Neural cell (in vitro differentiated cells): ENCODE measurements around the gene TXNDC15. TPM values are rescaled to one million over a fixed set of nuclear protein-coding genes. Genes with fewer than 3 reads are reported as not detected.

Experiments used
- H2AFZ ChIP-seq: fragments of 200-600, 300-800 bp; sonication (generic), shearing (Covaris generic); 2 replicates; pipeline ENCODE4 v1.6.0; 2014; ENCODE audit warnings: low read depth, mild to moderate bottlenecking, antibody characterized with exemption, low read length, moderate library complexity
- H3F3A ChIP-seq: fragments of 200-600 bp; shearing (Covaris generic); 2 replicates; pipeline ENCODE4 v1.6.1; 2016; ENCODE audit warnings: mild to moderate bottlenecking, moderate library complexity, mixed read lengths, antibody characterized with exemption, low read length; ENCODE audit not compliant: insufficient read depth, poor library complexity, severe bottlenecking
- H3K27ac ChIP-seq: fragments of 200-600, 300-800 bp; sonication (generic), shearing (Covaris generic); 2 replicates; pipeline ENCODE4 v1.5.1; 2014; ENCODE audit warnings: mild to moderate bottlenecking, low read length, moderate library complexity
- H3K27me3 ChIP-seq: fragments of 300-800, 200-600 bp; sonication (generic), shearing (Covaris generic); 2 replicates; pipeline ENCODE4 v1.6.0; 2014; ENCODE audit warnings: mild to moderate bottlenecking, low read depth, low read length, moderate library complexity; ENCODE audit not compliant: insufficient read depth
- H3K36me3 ChIP-seq: fragments of 300-800, 200-600 bp; sonication (generic), shearing (Covaris generic); 2 replicates; pipeline ENCODE4 v1.5.1; 2014; ENCODE audit warnings: mild to moderate bottlenecking, antibody characterized with exemption, low read length, moderate library complexity; ENCODE audit not compliant: insufficient read depth
- H3K4me2 ChIP-seq: fragments of 300-800, 200-600 bp; sonication (generic), shearing (Covaris generic); 2 replicates; pipeline ENCODE4 v1.6.0; 2014; ENCODE audit warnings: mild to moderate bottlenecking, low read length
- H3K4me3 ChIP-seq: fragments of 300-800, 200-600 bp; sonication (generic), shearing (Covaris generic); 2 replicates; pipeline ENCODE4 v1.5.1; 2014; ENCODE audit warnings: mild to moderate bottlenecking, low read length, moderate library complexity
- H3K79me2 ChIP-seq: fragments of 200-600 bp; shearing (Covaris generic); replicated peaks from 2 replicates; pipeline ENCODE4 v1.6.0; 2014; ENCODE audit warnings: mild to moderate bottlenecking, low read length, moderate library complexity; ENCODE audit not compliant: insufficient read depth
- H3K9ac ChIP-seq: fragments of 300-800, 200-600 bp; sonication (generic), shearing (Covaris generic); 2 replicates; pipeline ENCODE4 v1.6.1; 2016; ENCODE audit warnings: mild to moderate bottlenecking, low read length, mixed read lengths
- H3K9me2 ChIP-seq: fragments of 200-600 bp; shearing (Covaris generic); 2 replicates; pipeline ENCODE4 v1.6.1; 2016; ENCODE audit warnings: mild to moderate bottlenecking, low read length, mixed read lengths; ENCODE audit not compliant: insufficient read depth
- H3K9me3 ChIP-seq: fragments of 200-600, 300-800 bp; sonication (generic), shearing (Covaris generic); 2 replicates; pipeline ENCODE4 v1.6.1; 2016; ENCODE audit warnings: mild to moderate bottlenecking, mixed run types, low read length, moderate library complexity, mixed read lengths
- H4K20me1 ChIP-seq: fragments of 200-600 bp; shearing (Covaris generic); 2 replicates; pipeline ENCODE4 v1.6.1; 2016; ENCODE audit warnings: mild to moderate bottlenecking, mixed run types; ENCODE audit not compliant: insufficient read depth
- EP300 ChIP-seq: fragments of 450-650 bp; conservative IDR thresholded peaks from 2 replicates; pipeline ENCODE4 v1.6.1; 2014; ENCODE audit warnings: antibody characterized with exemption, mild to moderate bottlenecking, moderate library complexity; ENCODE audit not compliant: poor library complexity, severe bottlenecking
- EZH2 ChIP-seq: fragments of 200-600, 300-800 bp; shearing (Covaris generic), sonication (generic); IDR thresholded peaks from 2 replicates; pipeline ENCODE4 v1.6.1; 2014; ENCODE audit warnings: antibody characterized with exemption, low read length, borderline replicate concordance, mild to moderate bottlenecking; ENCODE audit not compliant: insufficient read depth, poor library complexity, severe bottlenecking
- MXI1 ChIP-seq: fragments of 450-650 bp; conservative IDR thresholded peaks from 2 replicates; pipeline ENCODE4 v1.6.1; 2014; ENCODE audit warnings: antibody characterized with exemption, mild to moderate bottlenecking; ENCODE audit not compliant: poor library complexity, severe bottlenecking
- POLR2AphosphoS5 ChIP-seq: IDR thresholded peaks from 2 replicates; pipeline ENCODE4 v1.6.1; 2012
- RAD21 ChIP-seq: fragments of 450-650 bp; conservative IDR thresholded peaks from 2 replicates; pipeline ENCODE4 v1.6.1; 2014; ENCODE audit warnings: antibody characterized with exemption, mild to moderate bottlenecking, moderate library complexity
- REST ChIP-seq: IDR thresholded peaks from 2 replicates; pipeline ENCODE4 v1.6.1; 2012; ENCODE audit warnings: borderline replicate concordance
- SMC3 ChIP-seq: fragments of 450-650 bp; conservative IDR thresholded peaks from 2 replicates; pipeline ENCODE4 v1.6.1; 2014; ENCODE audit warnings: antibody characterized with exemption, mild to moderate bottlenecking, moderate library complexity; ENCODE audit not compliant: poor library complexity
- TAF1 ChIP-seq: IDR thresholded peaks from 2 replicates; pipeline ENCODE4 v1.6.1; 2012; ENCODE audit warnings: low read depth
- polyA plus RNA-seq: library from polyadenylated mRNA; depleted of rRNA; stranded (reverse); fragments of >200 nt; gene quantifications from 2 replicates; pipeline ENCODE4 v1.2.3, GENCODE V29; 2014
- TF ChIP-seq, protein P1 (sequence below): fragments of 450-650 bp; IDR thresholded peaks from 2 replicates; pipeline ENCODE4 v1.5.1; 2014; ENCODE audit warnings: antibody characterized with exemption, mild to moderate bottlenecking, moderate library complexity; ENCODE audit not compliant: poor library complexity, severe bottlenecking

Gene TXNDC15
- polyA plus RNA-seq, 1 donor from 2014 or later: 127 TPM

GRCh38 chr5:134845335-134845851, 28.8 kb upstream of the TXNDC15 start:
- peak overlapping the region; percentile 97 for H3K9ac ChIP-seq
- H2AFZ ChIP-seq: peak overlapping the region; percentile 31
- H3K36me3 ChIP-seq: no peaks in the 10 kb centered on the region
- H3K9me3 ChIP-seq: no peaks in the 10 kb centered on the region
- no peaks in the 10 kb centered on the region for H3F3A ChIP-seq
- no peaks in the 10 kb centered on the region for H3K9me2 ChIP-seq
- H3K79me2 ChIP-seq: peaks cover 27% of the 10 kb centered on the region
- peak overlapping the region; percentile 72 for H3K4me2 ChIP-seq
- H3K27me3 ChIP-seq: no peaks in the 10 kb centered on the region
- TF ChIP-seq POLR2AphosphoS5 (no peak), SMC3 (no peak), MXI1 (no peak), TAF1 (no peak), EP300 (no peak), RAD21 (no peak)
- TF ChIP-seq, protein P1, sequence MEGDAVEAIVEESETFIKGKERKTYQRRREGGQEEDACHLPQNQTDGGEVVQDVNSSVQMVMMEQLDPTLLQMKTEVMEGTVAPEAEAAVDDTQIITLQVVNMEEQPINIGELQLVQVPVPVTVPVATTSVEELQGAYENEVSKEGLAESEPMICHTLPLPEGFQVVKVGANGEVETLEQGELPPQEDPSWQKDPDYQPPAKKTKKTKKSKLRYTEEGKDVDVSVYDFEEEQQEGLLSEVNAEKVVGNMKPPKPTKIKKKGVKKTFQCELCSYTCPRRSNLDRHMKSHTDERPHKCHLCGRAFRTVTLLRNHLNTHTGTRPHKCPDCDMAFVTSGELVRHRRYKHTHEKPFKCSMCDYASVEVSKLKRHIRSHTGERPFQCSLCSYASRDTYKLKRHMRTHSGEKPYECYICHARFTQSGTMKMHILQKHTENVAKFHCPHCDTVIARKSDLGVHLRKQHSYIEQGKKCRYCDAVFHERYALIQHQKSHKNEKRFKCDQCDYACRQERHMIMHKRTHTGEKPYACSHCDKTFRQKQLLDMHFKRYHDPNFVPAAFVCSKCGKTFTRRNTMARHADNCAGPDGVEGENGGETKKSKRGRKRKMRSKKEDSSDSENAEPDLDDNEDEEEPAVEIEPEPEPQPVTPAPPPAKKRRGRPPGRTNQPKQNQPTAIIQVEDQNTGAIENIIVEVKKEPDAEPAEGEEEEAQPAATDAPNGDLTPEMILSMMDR: no peak
- peak overlapping the region; percentile 92 for H3K27ac ChIP-seq
- no peaks in the 10 kb centered on the region for H4K20me1 ChIP-seq
- H3K4me3 ChIP-seq: peak overlapping the region; percentile 96

- H2AFZ ChIP-seq: peak within 1 kb of the TSS; percentile 34
- no peak for TF ChIP-seq RAD21
- TF ChIP-seq SMC3: no peak
- TF ChIP-seq EZH2: no peak
- peak; percentile 44 for TF ChIP-seq REST
- TF ChIP-seq MXI1: peak; percentile 88
- TF ChIP-seq TAF1: peak; percentile 66
- TF ChIP-seq EP300: peak; percentile 60
- TF ChIP-seq, protein P1: no peak
- TF ChIP-seq POLR2AphosphoS5: peak; percentile 92
- peak within 1 kb of the TSS; percentile 96 for H3K4me2 ChIP-seq
These were observed 28.1 kb upstream of the TXNDC15 start, which contains the start of gene C5orf24 for GRCh38 chr5:134845852-134846640. TSS of gene C5orf24 (plus strand) at chr5:134845968. CDS start at chr5:134854901, 8,933 bp downstream.

More at GRCh38 chr5:134845852-134846640, 28.1 kb upstream of the TXNDC15 start, which contains the start of gene C5orf24:
- no peaks in the 10 kb centered on the region for H4K20me1 ChIP-seq
- no peaks in the 10 kb centered on the region for H3K9me2 ChIP-seq
- H3K9me3 ChIP-seq: no peaks in the 10 kb centered on the region
- H3K36me3 ChIP-seq: no peaks in the 10 kb centered on the region
- H3F3A ChIP-seq: no peaks in the 10 kb centered on the region
- H3K9ac ChIP-seq: peak within 1 kb of the TSS; percentile 97
- H3K4me3 ChIP-seq: peak within 1 kb of the TSS; percentile 96
- peaks cover 31% of the 10 kb centered on the region for H3K79me2 ChIP-seq
- no peaks in the 10 kb centered on the region for H3K27me3 ChIP-seq
- peak within 1 kb of the TSS; percentile 92 for H3K27ac ChIP-seq
